Neural crest cell (in vitro differentiated cells): ENCODE data around the gene KRT23. TPM values are rescaled to one million over a fixed set of nuclear protein-coding genes. Genes with fewer than 3 reads are reported as not detected.

Experiments
- DNase-seq: peaks from one replicate; pipeline ENCODE4 v3.0.0; 2021; ENCODE audit warnings: low read depth, mixed read lengths, low spot score
- H3K27ac Mint-ChIP-seq: one replicate; pipeline ENCODE4 v1.8.0; 2021; ENCODE audit warnings: mild to moderate bottlenecking, mixed read lengths; ENCODE audit not compliant: unreplicated experiment
- H3K27me3 Mint-ChIP-seq: 2 replicates; pipeline ENCODE4 v1.8.0; 2021; ENCODE audit warnings: low read depth, mild to moderate bottlenecking, mixed read lengths
- H3K36me3 Mint-ChIP-seq: 2 replicates; pipeline ENCODE4 v1.8.0; 2021; ENCODE audit warnings: low read depth, mild to moderate bottlenecking, mixed read lengths
- H3K4me1 Mint-ChIP-seq: 2 replicates; pipeline ENCODE4 v1.8.0; 2021; ENCODE audit warnings: mixed read lengths
- H3K4me3 Mint-ChIP-seq: one replicate; pipeline ENCODE4 v1.8.0; 2021; ENCODE audit warnings: mild to moderate bottlenecking, mixed read lengths
- H3K9me3 Mint-ChIP-seq: 2 replicates; pipeline ENCODE4 v1.8.0; 2021; ENCODE audit warnings: mixed read lengths
- CTCF ChIP-seq: fragments of 200-600 bp; sonication (generic); conservative IDR thresholded peaks from 2 replicates; pipeline ENCODE4 v1.5.0; 2021; ENCODE audit warnings: antibody characterized with exemption, mild to moderate bottlenecking
- total RNA-seq: library from RNA; stranded (reverse); gene quantifications from 2 replicates; pipeline ENCODE4 v1.2.1, GENCODE V29; 2021

Gene KRT23
- total RNA-seq, 1 donor from 2014 or later, result not detected

GRCh38 chr17:40956401-40957254 is 19.2 kb upstream of the KRT23 start:
- Mint-ChIP-seq H3K9me3 (no peaks in the 10 kb centered on the region), H3K4me3 (no peak overlapping the region), H3K27me3 (no peaks in the 10 kb centered on the region), H3K36me3 (no peaks in the 10 kb centered on the region), H3K4me1 (peaks cover 5% of the 10 kb centered on the region), H3K27ac (no peak overlapping the region)
- DNase-seq, result no peak
- no peak for TF ChIP-seq CTCF

GRCh38 chr17:40953881-40954280 is 16.4 kb upstream of the KRT23 start:
- Mint-ChIP-seq H3K27ac (no peak overlapping the region), H3K4me1 (peaks cover 14% of the 10 kb centered on the region), H3K27me3 (no peaks in the 10 kb centered on the region), H3K4me3 (no peak overlapping the region), H3K9me3 (no peaks in the 10 kb centered on the region), H3K36me3 (no peaks in the 10 kb centered on the region)
- TF ChIP-seq CTCF, result no peak
- no peak for DNase-seq

DNA sequence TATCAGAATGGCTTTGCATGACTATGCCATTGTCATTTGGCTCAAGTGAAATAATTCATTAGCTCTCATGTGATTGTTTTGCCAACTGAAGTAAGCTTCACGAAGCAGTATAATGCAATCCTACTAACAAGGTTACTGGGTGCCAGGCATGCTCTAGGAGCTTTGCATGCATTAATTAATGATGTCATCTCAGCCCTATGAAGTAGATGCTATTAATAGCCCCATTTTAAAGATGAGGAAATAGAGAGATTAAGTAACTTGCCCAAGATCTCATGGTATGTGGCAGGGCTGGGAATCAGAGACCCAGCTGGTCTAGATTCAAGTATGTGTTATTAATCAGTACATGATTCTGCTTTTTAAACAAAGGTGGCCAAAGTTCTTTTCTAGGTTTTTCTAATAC is 15.2 kb upstream of the KRT23 start:
- Mint-ChIP-seq H3K27me3 (no peaks in the 10 kb centered on the region), H3K9me3 (no peaks in the 10 kb centered on the region), H3K36me3 (no peaks in the 10 kb centered on the region), H3K4me3 (no peak overlapping the region), H3K27ac (no peak overlapping the region), H3K4me1 (peaks cover 16% of the 10 kb centered on the region)
- no peak for DNase-seq
- TF ChIP-seq CTCF, result no peak

- Mint-ChIP-seq H3K27ac (no peak overlapping the region), H3K27me3 (peaks cover 2% of the 10 kb centered on the region)
Measured at GRCh38 chr17:40952154-40952553, 14.7 kb upstream of the KRT23 start.

DNA sequence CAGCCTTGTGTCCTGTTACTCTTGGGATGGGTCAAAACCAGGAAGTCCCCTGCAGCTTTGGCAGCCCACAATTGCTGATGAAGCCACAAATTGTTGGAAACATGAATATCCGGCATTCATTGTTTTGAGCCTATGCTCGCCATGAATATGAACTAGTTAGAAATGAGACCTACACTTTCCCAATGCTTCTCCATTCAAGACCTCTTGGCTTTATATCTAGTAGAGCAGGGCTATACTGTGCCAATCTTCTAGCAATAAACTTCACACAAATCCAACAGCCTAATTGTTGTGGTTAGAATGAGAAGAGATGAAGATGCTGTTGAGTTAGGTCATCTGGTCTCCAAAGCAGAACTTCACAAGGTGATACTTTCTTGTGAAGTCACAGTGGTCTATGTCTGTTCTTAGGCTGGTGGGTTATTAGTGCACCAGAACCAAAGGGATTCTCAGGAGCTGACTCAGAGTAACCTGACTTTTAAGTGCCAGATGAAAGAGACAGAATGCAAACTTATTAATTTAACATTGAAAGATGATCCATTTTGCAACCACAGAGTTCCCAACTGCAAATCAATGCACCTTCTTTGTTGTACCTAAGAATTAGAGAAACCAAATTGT is 13.7 kb upstream of the KRT23 start:
- no peak overlapping the region for H3K27ac Mint-ChIP-seq
- no peaks in the 10 kb centered on the region for H3K36me3 Mint-ChIP-seq
- H3K4me1 Mint-ChIP-seq, result peaks cover 11% of the 10 kb centered on the region
- DNase-seq, result no peak
- no peak overlapping the region for H3K4me3 Mint-ChIP-seq
- TF ChIP-seq CTCF, result no peak
- peaks cover 2% of the 10 kb centered on the region for H3K27me3 Mint-ChIP-seq
- H3K9me3 Mint-ChIP-seq, result no peaks in the 10 kb centered on the region

More at GRCh38 chr17:40952154-40952553, 14.7 kb upstream of the KRT23 start:
- Mint-ChIP-seq H3K4me1 (peaks cover 16% of the 10 kb centered on the region), H3K9me3 (no peaks in the 10 kb centered on the region), H3K36me3 (no peaks in the 10 kb centered on the region), H3K4me3 (no peak overlapping the region)
- no peak for TF ChIP-seq CTCF
- no peak for DNase-seq
